CD4-positive, alpha-beta T cell treated with Interleukin-21 for 1 hour (primary cell): Measurements from ENCODE around the gene CDC14B.
A peak's percentile ranks its signal among the peaks of the same experiment; 100 is the strongest.
"Not testable (repeated sequence)": the region's sequence is repeated elsewhere in the genome, so short reads cannot be mapped to it uniquely, and the experiment has no call there.

Experiments
- DNase-seq: peaks from one replicate; pipeline ENCODE4 v3.0.0-alpha.2; 2020

Gene CDC14B

DNA sequence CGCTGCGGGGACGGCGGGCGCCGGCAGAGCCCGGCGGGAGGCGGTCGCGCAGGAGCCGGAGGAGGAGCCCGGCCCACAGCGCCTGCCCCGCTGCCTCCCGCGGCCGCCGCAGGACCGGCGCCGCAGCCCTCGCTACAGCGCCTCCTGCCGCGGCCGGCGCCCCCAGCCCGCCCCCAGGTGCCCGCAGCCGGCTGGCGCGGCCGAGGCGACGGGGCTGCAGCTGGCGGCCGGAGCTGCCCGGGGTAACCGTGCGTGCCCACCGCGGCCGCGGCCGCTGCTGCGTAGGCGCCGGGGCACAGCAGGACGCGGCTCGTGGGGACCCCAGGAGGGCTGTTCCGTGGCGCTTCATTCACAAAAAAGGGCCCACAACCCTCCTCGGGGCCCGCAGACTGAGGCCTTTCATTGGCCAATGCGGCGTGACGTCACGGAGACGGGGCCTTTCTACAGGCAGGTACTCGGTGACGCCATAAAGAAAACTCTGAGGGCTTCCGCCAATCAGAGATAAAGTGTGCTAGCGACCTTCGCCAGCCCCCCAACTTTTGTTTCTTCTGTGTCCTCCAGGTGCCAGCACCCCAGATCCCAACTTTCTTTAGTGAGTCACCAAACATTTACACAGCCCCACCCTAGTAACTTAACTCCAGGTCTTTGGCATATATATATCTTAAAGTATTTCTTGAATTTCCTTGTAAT lies at the start of gene CDC14B:
Gene CDC14B, minus strand, starts transcription at position 353 of the 690 bp plus-strand sequence. CDS start 465 bp downstream, outside the sequence.
- peak; percentile 80 for DNase-seq

- DNase-seq = no peak
Measured at GRCh38 chr9:96668868-96669534, 49.4 kb upstream of the CDC14B start.

- no peak for DNase-seq
Measured at GRCh38 chr9:96667363-96667728, 47.7 kb upstream of the CDC14B start.

DNA sequence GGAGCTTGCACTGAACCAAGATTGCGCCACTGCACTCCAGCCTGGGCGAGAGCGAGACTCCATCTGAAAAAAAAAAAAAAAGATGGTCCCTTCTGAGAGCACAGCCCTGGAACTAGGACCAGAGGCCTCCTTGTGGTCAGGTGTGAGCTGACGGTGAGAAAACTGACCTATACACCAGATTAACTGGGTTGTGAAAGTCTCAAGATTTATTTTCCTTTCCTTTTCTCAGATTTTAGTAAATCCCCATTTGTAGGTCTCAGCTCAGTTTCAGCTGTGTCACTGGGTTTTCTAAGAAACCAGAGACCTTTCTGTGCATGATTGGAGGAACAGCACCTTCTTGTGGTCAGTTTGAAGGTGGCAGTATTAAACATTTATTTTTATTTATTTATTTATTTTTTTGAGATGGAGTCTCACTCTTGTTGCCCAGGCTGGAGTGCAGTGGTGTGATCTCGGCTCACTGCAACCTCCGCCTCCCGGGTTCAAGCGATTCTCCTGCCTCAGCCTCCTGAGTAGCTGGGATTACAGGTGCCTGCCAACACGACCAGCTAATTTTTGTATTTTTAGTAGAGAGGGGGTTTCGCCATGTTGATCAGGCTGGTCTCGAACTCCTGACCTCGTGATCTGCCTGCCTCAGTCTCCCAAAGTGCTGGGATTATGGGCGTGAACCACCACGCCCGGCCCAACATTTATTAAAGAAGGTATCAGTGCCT lies 47.2 kb upstream of the CDC14B start:
- peak; percentile 57 for DNase-seq

- no peak for DNase-seq
Measured at GRCh38 chr9:96665789-96666188, 46.1 kb upstream of the CDC14B start.

DNA sequence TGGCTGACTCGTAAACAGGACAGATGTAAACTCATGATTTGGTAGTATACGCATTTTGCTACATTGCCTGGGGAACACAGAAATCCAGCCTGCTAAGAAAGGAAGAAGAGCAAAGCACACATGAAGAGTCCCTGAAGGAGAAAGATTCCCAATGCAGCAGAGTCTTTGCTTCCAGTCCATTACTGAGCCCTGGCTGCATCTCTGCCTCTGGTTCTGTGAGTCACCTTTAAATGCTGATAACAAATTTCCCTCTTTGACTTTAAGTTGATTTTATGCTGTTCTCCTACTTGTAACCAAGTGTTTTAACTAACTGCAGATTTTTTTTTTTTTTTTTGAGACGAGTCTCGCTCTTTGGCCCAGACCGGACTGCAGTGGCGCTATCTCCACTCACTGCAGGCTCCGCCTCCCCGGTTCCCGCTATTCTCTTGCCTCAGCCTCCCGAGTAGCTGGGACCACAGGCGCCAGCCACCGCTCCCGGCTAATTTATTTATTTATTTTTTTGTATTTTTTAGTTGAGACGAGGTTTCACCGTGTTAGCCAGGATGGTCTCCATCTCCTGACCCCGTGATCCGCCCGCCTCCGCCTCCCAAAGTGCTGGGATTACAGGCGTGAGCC lies 44.0 kb upstream of the CDC14B start:
- DNase-seq = no peak

DNA sequence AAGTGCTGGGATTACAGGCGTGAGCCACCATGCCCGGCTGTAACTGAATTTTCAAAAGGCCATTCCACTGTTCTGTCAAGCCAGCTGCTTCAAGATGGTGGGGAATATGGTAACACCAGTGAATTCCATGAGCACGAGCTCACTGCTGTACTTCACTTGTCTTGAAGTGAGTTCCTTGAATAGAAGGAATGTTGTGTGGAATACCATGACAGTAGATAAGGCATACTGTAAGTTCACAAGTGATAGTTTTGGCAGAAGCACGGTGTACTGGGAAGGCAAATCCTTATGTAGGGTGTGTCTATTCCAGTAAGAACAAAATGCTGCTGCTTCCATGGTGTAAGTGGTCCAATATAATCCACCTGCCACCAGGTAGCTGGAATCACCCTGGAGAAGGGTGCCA lies 42.1 kb upstream of the CDC14B start:
- no peak for DNase-seq

DNA sequence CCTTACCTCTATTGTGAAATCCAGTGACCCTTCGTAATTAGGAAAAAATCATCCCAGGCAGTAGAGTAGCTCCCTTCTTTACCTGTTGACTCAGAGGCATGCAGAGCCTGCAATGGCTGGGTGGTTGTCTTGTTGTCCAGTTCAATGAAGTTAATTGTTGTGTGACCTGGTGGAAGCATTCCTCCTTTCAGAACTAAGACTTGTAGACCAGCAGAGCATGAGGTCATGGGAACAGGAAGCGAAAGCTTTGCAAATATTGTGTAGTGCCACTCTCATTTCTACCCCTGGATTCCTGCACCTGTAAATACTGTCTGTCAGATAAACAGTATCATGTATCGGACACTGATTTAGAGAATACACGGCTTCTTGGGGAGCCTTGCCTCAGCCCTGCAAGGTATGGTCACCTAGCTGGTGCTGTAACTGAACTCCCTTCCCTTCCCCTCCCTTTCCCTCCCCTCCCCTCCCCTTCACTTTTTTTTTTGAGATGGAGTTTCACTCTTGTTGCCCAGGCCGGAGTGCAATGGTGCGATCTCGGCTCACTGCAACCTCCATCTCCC lies 41.1 kb upstream of the CDC14B start:
- no peak for DNase-seq

DNA sequence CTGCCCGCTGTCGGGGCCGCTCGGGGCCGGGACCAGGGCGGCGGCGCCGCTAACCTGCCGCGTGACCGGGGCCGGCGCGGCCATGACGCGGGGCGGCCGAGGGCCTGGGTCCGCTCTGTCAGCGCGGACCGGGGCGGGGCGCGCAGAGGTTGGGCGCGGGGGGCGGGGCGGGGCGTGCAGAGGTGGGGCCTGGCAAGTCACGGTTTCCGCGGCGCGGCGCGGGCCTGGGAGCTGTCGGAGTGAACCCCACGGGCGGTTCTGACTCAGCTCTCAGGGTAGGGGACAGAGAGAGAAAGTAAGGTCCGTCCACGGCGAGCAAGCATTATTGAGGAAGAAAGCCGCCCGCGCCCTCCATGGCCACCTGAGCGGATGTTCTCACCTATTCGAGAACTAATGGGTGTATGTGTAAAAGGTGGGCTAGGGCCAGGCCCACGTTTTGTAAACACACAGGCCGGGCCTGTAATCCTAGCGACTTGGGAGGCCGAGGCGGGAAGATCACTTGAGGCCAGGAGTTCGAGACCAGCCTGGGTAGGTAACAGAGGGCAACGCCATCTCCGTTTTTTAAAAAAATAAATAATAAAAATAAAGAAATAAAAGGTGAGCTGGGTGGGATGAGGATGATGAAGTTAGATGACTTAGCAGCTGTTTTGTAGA lies 35.7 kb upstream of the CDC14B start, which contains the start of gene PRXL2C:
Gene PRXL2C, minus strand, starts transcription at position 120 of the 654 bp plus-strand sequence. Its CDS starts 36 bp downstream, at position 84.
- peak; percentile 85 for DNase-seq

- peak; percentile 90 for DNase-seq
Measured at GRCh38 chr9:96654450-96655197, 35.0 kb upstream of the CDC14B start.

DNA sequence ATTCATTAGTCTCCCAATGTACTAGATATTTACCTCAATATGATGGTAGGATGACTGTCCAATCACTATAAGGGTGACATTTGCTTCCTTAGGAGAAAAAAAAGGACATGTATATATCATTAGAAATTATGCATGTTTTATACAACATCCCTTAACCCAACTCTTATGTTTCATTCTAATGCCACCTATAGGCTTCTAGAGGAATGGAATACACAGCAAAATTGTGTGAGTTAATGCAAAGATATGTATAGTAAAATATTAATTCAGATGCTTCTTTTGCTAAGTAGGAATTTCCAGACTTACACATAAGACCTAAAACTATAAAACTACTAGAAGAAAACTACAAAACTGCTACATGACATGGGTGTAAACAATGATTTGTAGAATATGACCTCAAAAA lies 32.0 kb upstream of the CDC14B start:
- DNase-seq = peak; percentile 39

DNA sequence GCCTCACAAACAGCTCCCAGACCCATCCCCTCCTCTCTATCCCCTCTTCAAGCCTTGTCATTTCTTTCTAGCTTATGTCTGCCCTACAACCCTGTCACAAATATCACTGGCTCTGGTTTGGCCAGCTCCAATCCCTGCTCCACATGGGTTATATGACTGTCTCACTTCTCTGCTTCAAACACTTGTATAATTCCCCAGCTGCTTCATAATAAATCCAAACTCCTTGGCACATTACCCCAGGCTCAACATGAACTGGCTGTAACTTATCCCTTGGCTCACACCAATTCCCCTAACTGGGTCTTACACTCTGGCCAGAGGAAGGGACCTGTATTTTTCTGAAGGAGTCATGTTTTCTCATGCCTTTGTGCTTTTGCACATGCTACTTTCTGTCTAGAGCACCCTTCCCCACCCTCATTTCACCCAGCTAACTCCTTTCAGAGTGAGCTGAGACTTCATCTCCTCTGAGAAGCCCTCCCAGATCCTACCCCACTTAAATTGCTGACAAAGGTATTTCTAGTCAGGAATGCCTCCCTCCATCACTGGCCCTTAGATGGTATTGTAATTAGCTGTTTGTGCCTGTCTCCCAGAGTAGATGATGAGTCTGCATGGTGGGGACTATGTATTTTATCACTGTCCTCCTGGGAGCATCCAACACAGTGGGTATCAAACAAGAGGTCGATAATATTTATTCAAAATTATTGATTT lies 30.1 kb upstream of the CDC14B start:
- no peak for DNase-seq

- DNase-seq = no peak
Measured at GRCh38 chr9:96646081-96646991, 26.7 kb upstream of the CDC14B start.

GRCh38 chr9:96644137-96644536 lies 24.5 kb upstream of the CDC14B start:
- DNase-seq = no peak

DNA sequence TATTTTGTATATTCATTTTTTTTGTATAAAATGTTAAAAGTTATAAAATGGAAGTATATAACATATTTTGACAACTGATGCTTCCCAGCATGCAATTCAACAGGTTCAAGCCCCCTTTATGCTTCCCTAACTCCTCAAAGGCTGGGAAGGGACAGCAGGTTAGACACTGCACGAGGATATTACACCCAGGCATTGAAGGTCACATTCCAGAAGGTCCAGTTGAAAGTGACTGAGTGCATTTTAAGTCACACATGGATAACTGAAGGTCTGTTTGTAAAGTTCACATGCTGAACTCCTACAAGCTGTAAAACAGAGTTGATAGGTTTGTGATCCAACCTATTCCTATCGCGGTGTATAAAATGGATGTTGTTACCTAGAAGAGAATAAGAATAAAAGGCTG lies 21.9 kb upstream of the CDC14B start:
- no peak for DNase-seq

DNA sequence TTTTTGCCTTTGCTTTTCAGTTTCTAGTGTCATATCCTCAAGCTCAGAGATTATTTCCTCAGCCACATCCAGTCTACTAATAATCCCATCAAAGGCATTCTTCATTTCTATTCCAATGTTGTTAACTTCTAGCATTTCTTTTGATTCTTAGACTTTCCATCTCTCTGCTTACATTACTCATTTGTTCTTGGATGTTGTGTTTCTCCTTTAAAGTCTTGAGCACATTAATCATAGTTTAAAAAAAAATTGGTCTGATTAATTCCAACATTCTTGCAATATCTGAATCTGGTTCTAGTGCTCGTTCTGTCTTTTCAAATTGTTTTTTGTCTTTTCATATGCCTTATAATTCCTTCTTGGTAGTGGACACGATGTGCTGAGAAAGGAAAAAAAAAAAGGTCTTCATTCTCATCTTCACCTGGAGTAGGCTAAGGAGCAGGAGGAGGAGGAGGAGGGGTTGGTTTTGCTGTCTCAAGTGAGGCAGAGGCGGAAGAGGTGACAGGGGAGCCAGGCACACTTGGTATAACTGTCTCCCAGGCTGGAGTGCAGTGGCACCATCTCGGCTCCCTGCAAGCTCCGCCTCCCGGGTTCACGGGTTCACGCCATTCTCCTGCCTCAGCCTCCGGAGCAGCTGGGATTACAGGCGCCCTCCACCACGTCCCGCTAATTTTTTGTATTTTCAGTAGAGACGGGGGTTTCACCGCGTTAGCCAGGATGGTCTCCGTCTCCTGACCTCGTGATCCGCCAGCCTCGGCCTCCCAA lies 19.1 kb upstream of the CDC14B start:
- DNase-seq = no peak

DNA sequence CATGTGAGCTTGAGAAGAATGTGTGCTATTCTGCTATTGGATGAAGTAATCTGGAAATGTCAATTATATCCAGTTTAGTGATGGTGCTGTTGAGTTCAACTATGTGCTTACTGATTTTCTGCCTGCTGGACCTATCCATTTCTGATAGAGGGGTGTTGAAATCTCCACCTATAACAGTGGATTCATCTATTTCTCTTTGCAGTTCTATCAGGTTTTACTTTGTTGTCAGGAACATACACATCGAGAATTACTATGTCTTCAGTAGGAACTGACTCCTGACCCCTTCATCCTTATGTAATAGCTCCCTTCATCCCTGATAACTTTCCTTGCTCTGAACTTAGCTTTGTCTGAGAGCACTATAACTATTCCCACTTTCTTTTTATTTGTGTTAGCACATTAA lies 16.7 kb upstream of the CDC14B start:
- no peak for DNase-seq

- DNase-seq = not testable (repeated sequence)
Measured at GRCh38 chr9:96633579-96633978, 13.9 kb upstream of the CDC14B start.

DNA sequence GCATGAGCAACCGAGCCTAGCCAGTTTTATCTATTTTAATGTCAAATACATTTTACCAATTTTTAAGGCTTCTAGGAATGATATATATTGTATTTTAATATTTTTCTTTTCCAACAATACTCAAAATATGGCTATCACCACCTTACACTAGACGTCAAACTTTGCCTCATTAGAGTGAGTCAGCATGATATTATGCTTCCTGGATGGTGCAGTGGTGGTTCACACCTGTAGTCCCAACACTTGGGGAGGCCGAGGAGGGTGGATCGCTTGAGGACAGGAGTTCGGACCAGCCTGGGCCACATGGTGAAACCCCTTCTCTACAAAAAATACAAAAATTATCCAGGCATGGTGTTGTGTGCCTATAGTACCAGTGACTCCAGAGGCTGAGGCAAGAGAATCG lies 7.3 kb upstream of the CDC14B start:
- no peak for DNase-seq
